Neural crest cell (in vitro differentiated cells): ENCODE measurements around the gene PLXND1. TPM values are rescaled to one million over a fixed set of nuclear protein-coding genes. Genes with fewer than 3 reads are reported as not detected.
A peak's percentile ranks its signal among the peaks of the same experiment; 100 is the strongest.

Experiments used
- DNase-seq: peaks from one replicate; pipeline ENCODE4 v3.0.0; 2021; ENCODE audit warnings: low read depth, mixed read lengths, low spot score
- H3K27ac Mint-ChIP-seq: one replicate; pipeline ENCODE4 v1.8.0; 2021; ENCODE audit warnings: mild to moderate bottlenecking, mixed read lengths; ENCODE audit not compliant: unreplicated experiment
- H3K27me3 Mint-ChIP-seq: 2 replicates; pipeline ENCODE4 v1.8.0; 2021; ENCODE audit warnings: low read depth, mild to moderate bottlenecking, mixed read lengths
- H3K36me3 Mint-ChIP-seq: 2 replicates; pipeline ENCODE4 v1.8.0; 2021; ENCODE audit warnings: low read depth, mild to moderate bottlenecking, mixed read lengths
- H3K4me1 Mint-ChIP-seq: 2 replicates; pipeline ENCODE4 v1.8.0; 2021; ENCODE audit warnings: mixed read lengths
- H3K4me3 Mint-ChIP-seq: one replicate; pipeline ENCODE4 v1.8.0; 2021; ENCODE audit warnings: mild to moderate bottlenecking, mixed read lengths
- H3K9me3 Mint-ChIP-seq: 2 replicates; pipeline ENCODE4 v1.8.0; 2021; ENCODE audit warnings: mixed read lengths
- total RNA-seq: library from RNA; stranded (reverse); gene quantifications from 2 replicates; pipeline ENCODE4 v1.2.1, GENCODE V29; 2021
- TF ChIP-seq, protein P1 (sequence below): fragments of 200-600 bp; sonication (generic); conservative IDR thresholded peaks from 2 replicates; pipeline ENCODE4 v1.5.0; 2021; ENCODE audit warnings: antibody characterized with exemption, mild to moderate bottlenecking

PLXND1 gene
- total RNA-seq, 1 donor from 2014 or later, result 39.4 TPM

DNA sequence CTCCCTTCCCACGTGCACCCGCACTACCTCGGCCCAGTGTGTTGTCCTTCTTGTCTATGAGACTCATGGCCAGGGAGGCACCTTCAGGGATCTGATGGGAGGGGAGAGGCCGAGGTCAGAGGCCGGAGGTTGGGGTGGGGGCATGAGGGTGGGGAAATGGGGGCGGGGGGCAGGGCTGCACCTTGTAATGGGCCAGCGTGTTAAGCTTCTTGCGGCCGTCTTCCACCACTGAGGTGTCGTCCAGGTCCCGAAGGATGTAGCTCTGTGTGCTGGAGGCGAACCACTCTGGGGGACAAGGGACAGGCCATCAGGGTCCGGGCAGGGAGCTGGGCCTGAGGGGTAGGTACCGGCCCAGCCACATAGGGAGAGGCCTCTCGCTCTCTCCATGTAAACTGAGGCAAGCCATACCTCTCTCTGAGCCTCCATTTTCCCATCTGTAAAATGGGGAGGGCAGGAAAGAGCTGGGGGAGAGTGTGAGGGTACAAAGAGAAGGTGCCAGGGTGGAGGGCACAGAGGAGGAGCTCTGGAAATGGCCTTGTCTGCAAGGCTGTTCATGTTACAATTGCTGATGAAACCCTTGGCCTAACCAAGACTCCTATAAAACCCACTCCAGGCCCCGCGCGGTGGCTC lies 44.7 kb downstream of the PLXND1 start:
- Mint-ChIP-seq H3K4me3 (no peak overlapping the region), H3K27ac (peak overlapping the region; percentile 50), H3K9me3 (no peaks in the 10 kb centered on the region), H3K27me3 (no peaks in the 10 kb centered on the region), H3K4me1 (peaks cover 26% of the 10 kb centered on the region), H3K36me3 (no peaks in the 10 kb centered on the region)
- TF ChIP-seq, protein P1, sequence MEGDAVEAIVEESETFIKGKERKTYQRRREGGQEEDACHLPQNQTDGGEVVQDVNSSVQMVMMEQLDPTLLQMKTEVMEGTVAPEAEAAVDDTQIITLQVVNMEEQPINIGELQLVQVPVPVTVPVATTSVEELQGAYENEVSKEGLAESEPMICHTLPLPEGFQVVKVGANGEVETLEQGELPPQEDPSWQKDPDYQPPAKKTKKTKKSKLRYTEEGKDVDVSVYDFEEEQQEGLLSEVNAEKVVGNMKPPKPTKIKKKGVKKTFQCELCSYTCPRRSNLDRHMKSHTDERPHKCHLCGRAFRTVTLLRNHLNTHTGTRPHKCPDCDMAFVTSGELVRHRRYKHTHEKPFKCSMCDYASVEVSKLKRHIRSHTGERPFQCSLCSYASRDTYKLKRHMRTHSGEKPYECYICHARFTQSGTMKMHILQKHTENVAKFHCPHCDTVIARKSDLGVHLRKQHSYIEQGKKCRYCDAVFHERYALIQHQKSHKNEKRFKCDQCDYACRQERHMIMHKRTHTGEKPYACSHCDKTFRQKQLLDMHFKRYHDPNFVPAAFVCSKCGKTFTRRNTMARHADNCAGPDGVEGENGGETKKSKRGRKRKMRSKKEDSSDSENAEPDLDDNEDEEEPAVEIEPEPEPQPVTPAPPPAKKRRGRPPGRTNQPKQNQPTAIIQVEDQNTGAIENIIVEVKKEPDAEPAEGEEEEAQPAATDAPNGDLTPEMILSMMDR, result no peak
- DNase-seq, result no peak

- Mint-ChIP-seq H3K4me3 (no peak overlapping the region), H3K4me1 (peaks cover 27% of the 10 kb centered on the region), H3K27me3 (no peaks in the 10 kb centered on the region), H3K27ac (peak overlapping the region; percentile 27), H3K36me3 (no peaks in the 10 kb centered on the region), H3K9me3 (no peaks in the 10 kb centered on the region)
- TF ChIP-seq, protein P1, result no peak
- DNase-seq, result no peak
Measured at GRCh38 chr3:129560911-129561594, 45.4 kb downstream of the PLXND1 start.

DNA sequence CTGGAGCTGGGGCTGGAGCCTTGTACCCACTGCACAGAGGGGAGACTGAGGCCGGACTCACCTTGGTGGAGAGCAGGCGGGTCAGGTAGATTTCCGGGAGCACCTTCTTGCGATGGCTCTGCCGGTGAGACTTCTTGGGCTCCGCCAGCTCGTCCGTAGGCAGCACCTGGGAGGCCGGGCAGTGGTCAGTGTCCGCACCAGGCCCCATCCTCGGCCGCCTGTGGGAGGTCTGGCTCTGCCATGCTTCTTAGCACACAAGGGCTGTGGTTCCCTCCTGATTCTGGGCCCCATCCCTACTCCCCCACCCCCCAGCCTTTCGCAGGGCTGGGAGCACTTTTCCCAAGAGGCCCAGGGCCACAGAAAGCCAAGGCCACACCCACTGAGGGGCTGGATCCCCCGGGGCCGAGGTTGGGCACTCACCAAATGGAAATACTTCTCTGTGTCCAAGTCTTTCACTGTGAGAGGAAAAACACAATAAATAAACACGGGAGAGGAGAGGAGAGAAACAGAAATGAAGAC lies 46.1 kb downstream of the PLXND1 start:
- Mint-ChIP-seq H3K27me3 (no peaks in the 10 kb centered on the region), H3K36me3 (no peaks in the 10 kb centered on the region), H3K27ac (peak overlapping the region; percentile 27), H3K9me3 (no peaks in the 10 kb centered on the region), H3K4me3 (peak overlapping the region; percentile 0), H3K4me1 (peaks cover 27% of the 10 kb centered on the region)
- DNase-seq, result no peak
- TF ChIP-seq, protein P1, result no peak

- TF ChIP-seq, protein P1, result no peak
- no peaks in the 10 kb centered on the region for H3K27me3 Mint-ChIP-seq
- H3K36me3 Mint-ChIP-seq, result no peaks in the 10 kb centered on the region
Measured at GRCh38 chr3:129559565-129560079, 46.9 kb downstream of the PLXND1 start.

DNA sequence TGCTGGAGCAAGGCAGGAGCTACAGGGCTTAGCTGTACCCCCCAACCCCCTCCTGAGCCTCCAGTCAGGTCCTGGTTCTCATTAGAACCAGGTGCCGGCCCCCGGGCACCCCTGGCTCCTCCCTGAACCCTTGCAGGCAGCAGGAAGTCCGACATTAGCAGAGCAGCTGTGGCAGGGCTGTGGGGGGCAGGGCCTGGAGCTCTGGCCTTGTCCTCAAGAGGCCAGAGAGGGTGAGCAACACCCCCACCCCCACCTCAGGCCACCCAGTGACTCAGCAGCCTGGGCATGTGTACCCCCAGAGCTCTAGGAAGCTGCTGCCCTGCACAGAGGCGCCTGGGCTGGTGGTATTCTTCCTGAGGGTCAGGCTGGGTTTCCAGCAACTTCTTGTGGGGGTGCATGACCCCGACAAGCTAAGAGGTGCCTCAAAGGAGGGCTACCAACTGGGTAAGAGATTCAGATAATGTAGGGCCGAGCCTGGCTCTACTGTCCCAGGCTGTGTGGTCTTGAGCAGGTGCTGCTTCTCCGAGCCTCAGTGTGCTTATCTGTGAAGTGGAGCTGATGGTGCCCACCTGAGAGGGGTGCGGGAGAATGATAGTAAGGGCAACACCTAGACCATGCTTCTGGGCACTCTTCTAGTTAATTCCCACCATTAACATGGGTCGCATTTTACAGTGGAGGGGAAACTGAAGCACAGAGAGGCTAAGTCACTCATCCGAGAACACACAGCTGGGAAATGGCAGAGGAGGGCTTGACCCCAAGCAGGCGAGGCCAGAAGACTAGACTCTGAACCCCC lies 47.5 kb downstream of the PLXND1 start:
- Mint-ChIP-seq H3K9me3 (no peaks in the 10 kb centered on the region), H3K27me3 (no peaks in the 10 kb centered on the region), H3K36me3 (no peaks in the 10 kb centered on the region), H3K4me3 (no peak overlapping the region), H3K27ac (peak overlapping the region; percentile 84), H3K4me1 (peaks cover 30% of the 10 kb centered on the region)
- TF ChIP-seq, protein P1, result no peak
- no peak for DNase-seq

More at GRCh38 chr3:129559565-129560079, 46.9 kb downstream of the PLXND1 start:
- Mint-ChIP-seq H3K4me1 (peaks cover 27% of the 10 kb centered on the region), H3K4me3 (no peak overlapping the region), H3K9me3 (no peaks in the 10 kb centered on the region), H3K27ac (no peak overlapping the region)
- no peak for DNase-seq
